K562 (cell line): ENCODE results near the gene ZMYND8. TPM values are rescaled to one million over a fixed set of nuclear protein-coding genes. Genes with fewer than 3 reads are reported as not detected.

Experiments used
- CCAR2 ChIP-seq: fragments of 200-400 bp; formaldehyde crosslinking; IDR thresholded peaks from 2 replicates; pipeline ENCODE4 v1.6.1; 2017; ENCODE audit warnings: mild to moderate bottlenecking, low read depth, low read length
- CTCF ChIP-seq, 3 experiments: IDR thresholded peaks in 2 of 3; conservative IDR thresholded peaks in 1 of 3; 2 replicates each; pipeline ENCODE4 v1.5.1; 2011 to 2012; ENCODE audit warnings: low read length in 3 of 3, mild to moderate bottlenecking in 3 of 3, control low read depth in 2 of 3, improper control_type of control experiment in 1 of 3, inconsistent platforms in 1 of 3, low read depth in 1 of 3, mixed read lengths in 1 of 3, moderate library complexity in 1 of 3; ENCODE audit not compliant: insufficient read depth in 2 of 3
- DLX4 ChIP-seq: fragments of 250-450 bp; sonication (Bioruptor Pico); IDR thresholded peaks from 2 replicates; pipeline ENCODE4 v1.6.1; 2021; ENCODE audit warnings: mild to moderate bottlenecking
- MTA1 ChIP-seq: fragments of 450-650 bp; IDR thresholded peaks from 2 replicates; pipeline ENCODE4 v1.6.1; 2017; ENCODE audit warnings: borderline replicate concordance
- RFX1 ChIP-seq: fragments of 450-650 bp; IDR thresholded peaks from 2 replicates; pipeline ENCODE4 v1.6.1; 2016; ENCODE audit warnings: mild to moderate bottlenecking, moderate library complexity
- RHOXF2B ChIP-seq: fragments of 250-450 bp; sonication (Bioruptor Pico); conservative IDR thresholded peaks from 2 replicates; pipeline ENCODE4 v1.5.1; 2021
- SIN3A ChIP-seq, 2 experiments: fragments of 150-350 bp in 1 of 2; IDR thresholded peaks; 2 replicates each; pipeline ENCODE4 v1.6.1; 2011 to 2016; ENCODE audit warnings: borderline replicate concordance in 2 of 2, low read depth in 2 of 2, low read length in 2 of 2, mild to moderate bottlenecking in 2 of 2, moderate library complexity in 2 of 2; ENCODE audit not compliant: control insufficient read depth in 1 of 2
- ZNF318 ChIP-seq, 2 experiments: fragments of 450-650 bp; IDR thresholded peaks; 2 replicates each; pipeline ENCODE4 v1.6.1; 2016; ENCODE audit warnings: mild to moderate bottlenecking in 2 of 2, borderline replicate concordance in 1 of 2, low read depth in 1 of 2, moderate library complexity in 1 of 2
- ZNF592 ChIP-seq: fragments of 450-650 bp; IDR thresholded peaks from 2 replicates; pipeline ENCODE4 v1.6.1; 2017; ENCODE audit warnings: antibody characterized with exemption, mild to moderate bottlenecking
- polyA plus RNA-seq, 8 experiments: library from polyadenylated mRNA; depleted of rRNA in 4 of 8; stranded (reverse) in 5 of 8; unstranded in 3 of 8; fragments of >200 nt; fragmentation: Nextera tagmentation in 2 of 8; fragmentation: Illumina TruSeq in 1 of 8; extraction: Ambion mirVana in 2 of 8; extraction: Trizol in 1 of 8; gene quantifications; 2 replicates each; pipeline versions ENCODE4 v1.2.1 to v1.2.3, GENCODE V29; 2011 to 2014; ENCODE audit warnings: inconsistent platforms in 1 of 8, missing spikeins in 1 of 8
- total RNA-seq, 7 experiments: library from RNA; depleted of rRNA in 6 of 7; stranded (reverse); fragments of >200 nt in 6 of 7; fragmentation: Illumina TruSeq in 2 of 7; extraction: Trizol in 2 of 7; gene quantifications; 2 replicates each; pipeline versions ENCODE4 v1.2.1 to v1.2.3, GENCODE V29; 2011 to 2021; ENCODE audit warnings: low replicate concordance in 1 of 7

The ZMYND8 gene
- total and polyA plus RNA-seq, 9 of the 15 experiments (the other 6 are each of a cell fraction or from before 2014, with no cell fraction given) = 31.8 to 148 (median 71.9) TPM

- TF ChIP-seq CTCF (IDR thresholded peaks at IDR 0.05 in 2 of 3, conservative IDR thresholded peaks at IDR 0.05 in 1 of 3; ENCODE audit: insufficient read depth in 2 of 3, low read depth in 1 of 3, low read length in 3 of 3) = 0 out of 6 replicates have a peak, but pooled peaks of 1 of the 3 experiments have one; percentile 5
- TF ChIP-seq RHOXF2B (CRISPR knock-in tag) = no peak
- TF ChIP-seq ZNF318 (IDR thresholded peaks at IDR 0.05; ENCODE audit: borderline replicate concordance in 1 of 2, low read depth in 1 of 2) = no peak
- TF ChIP-seq DLX4 (CRISPR knock-in tag) = no peak
- TF ChIP-seq ZNF592 = no peak
- 0 out of 2 replicates have a peak, but pooled peaks have one; percentile 6 for TF ChIP-seq RFX1
- TF ChIP-seq CCAR2 = no peak
- TF ChIP-seq SIN3A (IDR thresholded peaks at IDR 0.05; ENCODE audit: borderline replicate concordance in 2 of 2, control insufficient read depth in 1 of 2, low read depth in 2 of 2, low read length in 2 of 2) = no peak
- no peak for TF ChIP-seq MTA1
These were observed 20.7 kb upstream of the ZMYND8 start (continued) for GRCh38 chr20:47377122-47377722.
